Right renal pelvis (tissue), 4 donors: ENCODE measurements around the gene GSTA4. TPM values are rescaled to one million over a fixed set of nuclear protein-coding genes. Genes with fewer than 3 reads are reported as not detected.
A peak's percentile ranks its signal among the peaks of the same experiment; 100 is the strongest.

Source experiments
- DNase-seq, 4 donors: peaks; one replicate each; pipeline ENCODE4 v3.0.0-alpha.2; 2013; ENCODE audit warnings: low read depth in 4 of 4, low spot score in 3 of 4, missing footprints in 1 of 4
- polyA plus RNA-seq, 4 donors: library from polyadenylated mRNA; unstranded; fragments of 120-200 nt; gene quantifications; one replicate each; pipeline ENCODE4 v1.2.1, GENCODE V29; 2013; ENCODE audit not compliant: insufficient read length in 4 of 4

Gene GSTA4, protein sequence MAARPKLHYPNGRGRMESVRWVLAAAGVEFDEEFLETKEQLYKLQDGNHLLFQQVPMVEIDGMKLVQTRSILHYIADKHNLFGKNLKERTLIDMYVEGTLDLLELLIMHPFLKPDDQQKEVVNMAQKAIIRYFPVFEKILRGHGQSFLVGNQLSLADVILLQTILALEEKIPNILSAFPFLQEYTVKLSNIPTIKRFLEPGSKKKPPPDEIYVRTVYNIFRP
- 100 to 1,000 TPM; 103 to 130 (median 129) TPM for polyA plus RNA-seq

DNA sequence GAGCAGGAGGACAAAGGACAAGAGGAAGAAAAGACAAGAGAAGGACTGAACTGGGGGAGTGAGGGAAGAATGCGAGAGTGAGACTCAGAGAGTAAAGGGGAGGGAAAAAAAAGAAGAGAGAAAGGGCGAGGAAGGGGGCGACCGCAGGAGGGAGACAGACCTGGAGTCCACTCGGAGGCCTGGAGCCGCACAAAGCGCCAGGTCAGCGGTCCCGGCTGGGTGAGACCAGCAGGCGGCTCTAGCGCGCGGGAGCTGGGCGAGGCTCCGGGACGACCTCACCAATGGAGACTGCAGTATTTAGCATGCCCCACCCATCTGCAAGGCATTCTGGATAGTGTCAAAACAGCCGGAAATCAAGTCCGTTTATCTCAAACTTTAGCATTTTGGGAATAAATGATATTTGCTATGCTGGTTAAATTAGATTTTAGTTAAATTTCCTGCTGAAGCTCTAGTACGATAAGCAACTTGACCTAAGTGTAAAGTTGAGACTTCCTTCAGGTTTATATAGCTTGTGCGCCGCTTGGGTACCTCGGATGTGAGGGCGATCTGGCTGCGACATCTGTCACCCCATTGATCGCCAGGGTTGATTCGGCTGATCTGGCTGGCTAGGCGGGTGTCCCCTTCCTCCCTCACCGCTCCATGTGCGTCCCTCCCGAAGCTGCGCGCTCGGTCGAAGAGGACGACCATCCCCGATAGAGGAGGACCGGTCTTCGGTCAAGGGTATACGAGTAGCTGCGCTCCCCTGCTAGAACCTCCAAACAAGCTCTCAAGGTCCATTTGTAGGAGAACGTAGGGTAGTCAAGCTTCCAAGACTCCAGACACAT, at the start of gene GSTA4:
Gene GSTA4, minus strand, starts transcription at position 196 of the 824 bp plus-strand sequence. CDS start 1,041 bp downstream, outside the sequence.
- DNase-seq: peak; percentile 89 to 96 (median 94)

DNA sequence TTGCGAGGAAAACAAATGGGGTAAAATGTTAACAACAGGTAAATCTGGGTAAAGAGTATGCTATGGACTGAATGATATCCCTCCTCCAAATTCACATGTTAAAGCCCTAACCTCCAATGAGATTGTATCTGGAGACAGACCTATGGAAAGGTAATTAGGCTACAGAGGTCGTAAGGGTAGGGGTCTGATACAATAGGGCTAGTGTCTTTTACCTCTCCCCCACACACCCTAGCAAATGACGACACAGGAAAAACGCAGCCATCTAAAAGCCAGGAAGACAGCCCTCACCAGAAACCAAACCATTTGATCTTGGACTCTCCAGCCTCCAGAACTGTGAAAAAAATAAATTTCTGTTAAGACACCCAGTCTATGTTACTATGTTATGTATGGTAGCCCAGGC, 49.5 kb upstream of the GSTA4 start:
- no peak for DNase-seq

DNA sequence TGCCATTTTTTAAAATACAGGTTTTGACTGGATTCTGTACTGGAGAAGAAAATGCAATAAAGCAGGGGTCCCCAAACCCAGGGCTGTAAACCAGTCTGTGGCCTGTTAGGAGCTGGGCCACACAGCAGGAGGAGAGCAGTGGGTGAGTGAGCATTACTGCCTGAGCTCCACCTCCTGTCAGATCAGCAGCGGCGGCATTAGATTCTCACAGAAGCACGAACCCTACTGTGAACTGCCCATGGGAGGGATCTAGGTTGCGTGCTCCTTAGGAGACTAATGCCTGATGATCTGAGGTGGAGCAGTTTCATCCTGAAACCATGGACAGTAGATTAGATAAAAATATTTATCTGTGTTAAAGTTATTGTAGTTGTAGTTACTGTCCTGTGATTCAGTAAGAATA, 49.0 kb upstream of the GSTA4 start:
- no peak for DNase-seq

DNA sequence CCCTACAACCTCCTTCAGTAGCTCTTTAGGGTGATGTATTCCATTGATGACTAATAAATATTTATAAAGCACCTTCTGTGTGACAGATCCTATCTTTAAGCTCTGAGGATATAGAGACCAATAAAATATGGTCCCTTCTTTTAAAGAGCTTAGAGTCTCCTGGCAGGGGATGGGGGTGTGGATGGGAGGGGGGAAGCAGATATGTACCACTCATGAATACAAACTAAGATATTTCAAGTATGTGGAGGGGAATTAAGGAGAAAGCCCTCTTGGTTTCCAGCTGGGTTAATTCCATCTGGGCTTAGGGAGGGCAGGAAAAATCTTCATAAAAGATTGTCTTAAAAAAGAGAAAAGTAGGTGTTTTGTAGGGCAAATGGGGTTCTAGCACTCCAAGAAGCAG, 48.5 kb upstream of the GSTA4 start:
- no peak for DNase-seq

DNA sequence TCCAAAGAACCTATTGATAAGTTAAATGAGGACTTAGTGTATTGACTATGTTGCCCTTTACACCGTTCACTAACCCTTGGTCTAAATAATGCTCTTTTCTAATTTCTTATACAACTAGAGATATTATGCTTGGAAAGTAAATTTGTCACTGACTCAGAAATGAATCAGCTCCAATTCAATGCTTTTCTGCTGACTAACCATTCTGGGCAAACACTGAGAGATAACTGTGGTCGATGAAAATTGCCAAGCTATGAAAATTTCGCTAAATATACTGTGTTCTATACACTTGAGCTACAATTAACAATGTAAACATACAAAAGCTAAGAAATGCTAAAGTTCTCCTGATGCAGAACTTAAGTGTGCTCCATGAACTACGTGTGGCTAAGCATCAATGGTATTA, 47.0 kb upstream of the GSTA4 start:
- DNase-seq: no peak

DNA sequence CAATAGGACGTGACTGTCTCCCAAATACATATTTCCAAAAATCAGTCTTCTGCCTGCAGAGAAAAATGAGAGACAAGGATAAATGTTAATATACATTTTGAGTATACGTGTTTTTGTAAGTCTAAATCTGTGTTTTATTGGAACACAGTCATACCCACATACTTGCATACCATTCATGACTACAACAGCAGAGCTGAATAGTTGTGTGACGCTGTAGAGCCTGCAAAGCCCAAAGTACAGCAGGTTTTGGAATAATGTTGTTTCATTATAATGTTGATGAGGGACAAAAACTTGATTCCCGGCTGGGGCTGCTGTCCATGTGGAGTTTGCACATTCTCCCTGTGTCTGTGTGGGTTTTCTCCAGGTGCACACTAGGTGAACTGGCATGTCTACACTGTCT, 46.3 kb upstream of the GSTA4 start:
- no peak for DNase-seq

DNA sequence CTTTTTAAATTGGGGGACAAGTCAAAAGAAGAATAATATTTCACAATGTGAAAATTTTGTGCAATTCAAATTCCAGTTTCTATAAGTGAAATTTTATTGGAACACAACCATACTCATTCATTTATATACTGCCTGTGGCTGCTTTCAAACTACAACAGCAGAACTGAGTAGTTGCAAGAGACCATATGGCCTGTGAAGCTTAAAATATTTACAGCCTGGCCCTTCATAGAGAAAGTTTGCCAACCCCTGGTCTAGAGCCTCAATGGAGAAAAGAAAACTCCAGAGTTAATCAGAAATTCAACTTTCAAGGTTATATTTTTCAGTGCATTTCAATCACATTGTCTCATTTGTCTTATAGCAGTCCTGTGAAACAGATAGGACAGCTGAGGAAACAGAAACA, 43.5 kb upstream of the GSTA4 start:
- DNase-seq: no peak

DNA sequence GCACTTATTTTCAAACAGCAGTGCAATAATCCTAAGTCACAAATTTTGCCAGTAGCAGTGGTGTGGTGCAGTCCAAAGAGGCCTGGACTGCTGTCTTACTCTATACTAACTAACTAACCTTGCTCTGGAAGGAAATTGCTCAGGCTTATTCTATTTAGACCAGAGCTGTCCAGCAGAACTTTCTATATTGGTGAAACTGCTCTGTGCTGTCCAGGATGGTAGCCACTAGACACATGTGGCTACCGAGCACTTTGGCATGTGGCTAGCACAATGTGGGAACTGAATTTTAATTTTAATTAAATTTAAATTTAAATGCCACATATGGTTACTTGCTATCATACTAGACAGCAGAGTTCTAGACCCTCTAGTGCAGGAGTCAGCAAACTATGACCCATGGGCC, 43.1 kb upstream of the GSTA4 start:
- DNase-seq: no peak

DNA sequence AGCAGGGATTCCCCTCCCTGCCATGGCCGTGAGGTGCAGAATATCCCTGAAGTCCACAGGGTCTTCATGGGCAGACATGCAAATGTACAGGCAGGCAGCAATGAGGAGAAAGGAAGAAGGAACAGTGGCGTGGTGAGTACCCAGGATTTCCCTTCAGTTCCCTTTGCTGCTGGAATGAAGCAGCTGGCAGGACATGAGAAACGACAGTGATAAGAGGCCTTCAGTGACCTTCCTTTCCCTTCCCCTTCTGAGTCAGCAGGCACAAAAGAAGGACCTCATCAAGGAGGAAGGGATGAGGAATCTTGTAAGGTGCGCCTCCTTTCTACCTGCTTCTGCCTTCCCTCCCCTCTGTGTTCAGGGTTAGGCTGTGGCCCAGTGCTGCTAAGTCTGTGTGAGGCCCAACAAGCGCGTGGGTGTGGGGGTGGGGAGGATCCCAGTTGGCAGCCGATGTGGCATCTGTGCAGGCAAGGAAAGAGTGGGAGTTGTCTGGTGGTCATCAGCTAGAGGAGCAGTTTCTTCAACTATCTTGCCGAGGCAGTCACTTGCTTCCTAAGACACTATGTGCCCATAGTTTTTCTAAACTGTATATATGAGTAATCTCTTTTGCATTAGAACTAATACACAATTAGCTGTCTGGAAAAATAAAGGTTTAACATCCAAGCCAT, 40.6 kb upstream of the GSTA4 start:
- DNase-seq: no peak

DNA sequence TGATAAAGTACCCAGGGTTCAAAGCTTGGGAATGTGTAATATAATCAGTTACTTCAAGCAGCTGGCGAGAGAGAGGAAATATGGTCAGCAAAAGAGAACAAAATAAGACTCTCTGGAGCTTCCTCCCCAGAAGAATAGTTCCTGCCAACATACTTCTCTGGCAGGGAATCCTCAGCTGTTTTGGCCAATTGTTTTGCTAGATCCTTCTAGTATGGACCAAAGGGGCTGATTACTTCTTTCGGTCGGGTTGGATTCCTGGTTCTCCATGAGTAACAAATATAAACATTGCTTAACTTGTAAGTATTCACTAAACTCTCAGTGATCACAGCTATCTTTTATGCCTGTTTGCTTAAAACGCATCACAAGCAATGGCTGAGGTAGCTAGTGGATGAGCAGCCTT, 38.7 kb upstream of the GSTA4 start:
- DNase-seq: no peak

DNA sequence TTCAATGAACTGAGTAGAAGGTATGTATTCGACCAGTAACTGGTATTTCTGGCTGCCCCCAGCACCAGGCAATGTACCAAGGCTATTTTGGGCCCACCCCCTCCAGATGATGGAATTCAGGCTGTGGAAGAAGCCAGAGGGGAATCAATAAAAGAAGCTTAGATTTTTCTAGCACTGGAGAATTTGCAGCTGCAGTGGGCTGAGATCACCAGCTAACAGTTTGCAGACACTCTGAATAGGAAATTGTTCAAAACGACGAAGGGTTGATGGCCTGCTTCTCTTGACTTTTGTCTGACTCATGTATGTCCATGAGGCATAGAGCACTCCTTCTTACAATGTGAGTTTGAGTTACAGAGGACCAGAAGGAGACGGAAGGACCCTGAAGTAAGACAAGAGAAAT, 37.8 kb upstream of the GSTA4 start:
- DNase-seq: no peak

DNA sequence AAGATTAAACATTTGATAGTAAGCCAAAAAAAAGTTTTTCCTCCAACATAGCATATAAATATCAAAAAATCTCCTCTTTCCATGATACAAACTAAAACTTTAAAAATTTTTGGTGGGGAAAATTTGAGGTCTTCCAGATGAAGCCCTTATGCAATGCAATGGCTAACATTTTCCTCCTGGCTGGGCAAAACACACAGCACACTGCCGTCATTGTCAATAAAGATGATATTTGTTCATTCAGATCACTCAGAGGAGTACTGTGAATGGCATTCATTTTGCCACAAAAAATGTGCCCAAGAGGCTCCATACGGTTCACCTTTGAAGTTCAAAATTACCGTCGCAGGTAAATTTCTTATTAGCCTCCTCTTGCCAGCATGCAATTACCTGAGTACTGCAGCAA, 36.2 kb upstream of the GSTA4 start:
- no peak for DNase-seq

DNA sequence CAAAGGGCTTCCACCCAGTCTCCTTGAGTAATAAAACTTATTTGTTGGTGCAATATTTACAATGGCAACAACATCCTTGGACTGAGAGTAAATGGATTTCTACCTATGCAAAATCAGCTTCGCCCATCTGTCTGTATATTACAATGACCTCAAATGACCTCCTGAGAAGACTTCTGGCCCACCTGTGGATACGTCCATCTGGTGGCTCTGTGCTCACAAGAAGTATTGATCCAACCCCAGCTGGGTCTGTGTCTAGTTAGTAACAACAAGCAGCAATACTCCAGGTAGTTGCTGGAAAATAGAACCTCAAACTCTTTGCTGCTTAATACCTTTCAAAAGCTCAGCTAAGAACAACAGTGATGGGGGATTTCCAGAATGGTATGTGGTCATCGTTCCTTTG, 34.7 kb upstream of the GSTA4 start:
- no peak for DNase-seq

DNA sequence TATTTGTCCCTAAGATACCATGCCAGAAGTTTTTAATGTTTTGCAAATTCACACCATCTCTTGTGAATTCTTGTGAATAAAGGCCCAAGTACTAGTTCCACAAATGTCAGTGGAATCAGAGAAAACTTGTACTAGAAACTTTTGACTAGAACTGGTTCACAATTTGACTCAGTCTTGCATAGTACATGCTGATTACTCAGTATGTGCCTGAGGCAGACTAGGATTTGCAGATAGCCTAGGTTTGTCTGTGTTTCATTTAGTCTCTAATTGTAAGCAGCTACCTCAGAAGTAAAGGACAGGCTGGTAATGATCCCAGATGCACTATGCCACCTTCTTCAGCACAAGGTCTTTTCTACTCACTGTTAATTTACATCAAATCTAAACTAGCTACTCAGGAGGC, 34.2 kb upstream of the GSTA4 start:
- no peak for DNase-seq

DNA sequence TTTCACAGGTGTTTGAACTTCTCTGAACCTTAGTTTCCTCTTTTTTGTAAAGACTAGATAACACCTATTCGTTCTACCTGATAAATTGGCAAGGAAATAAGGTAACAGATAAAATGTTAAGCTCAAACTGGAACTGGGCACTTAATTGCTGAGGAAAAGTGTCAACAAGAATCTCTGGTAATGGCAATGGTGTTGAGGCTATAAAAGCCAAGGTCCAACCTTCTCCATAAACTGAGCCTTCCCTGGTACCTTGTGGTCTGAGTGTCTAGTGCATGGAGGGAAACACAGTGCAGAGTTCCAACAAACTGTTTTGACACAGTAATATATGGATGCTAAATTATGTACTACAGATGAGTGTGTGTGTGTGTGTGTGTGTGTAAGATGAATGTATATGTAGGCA, 33.4 kb upstream of the GSTA4 start:
- no peak for DNase-seq

DNA sequence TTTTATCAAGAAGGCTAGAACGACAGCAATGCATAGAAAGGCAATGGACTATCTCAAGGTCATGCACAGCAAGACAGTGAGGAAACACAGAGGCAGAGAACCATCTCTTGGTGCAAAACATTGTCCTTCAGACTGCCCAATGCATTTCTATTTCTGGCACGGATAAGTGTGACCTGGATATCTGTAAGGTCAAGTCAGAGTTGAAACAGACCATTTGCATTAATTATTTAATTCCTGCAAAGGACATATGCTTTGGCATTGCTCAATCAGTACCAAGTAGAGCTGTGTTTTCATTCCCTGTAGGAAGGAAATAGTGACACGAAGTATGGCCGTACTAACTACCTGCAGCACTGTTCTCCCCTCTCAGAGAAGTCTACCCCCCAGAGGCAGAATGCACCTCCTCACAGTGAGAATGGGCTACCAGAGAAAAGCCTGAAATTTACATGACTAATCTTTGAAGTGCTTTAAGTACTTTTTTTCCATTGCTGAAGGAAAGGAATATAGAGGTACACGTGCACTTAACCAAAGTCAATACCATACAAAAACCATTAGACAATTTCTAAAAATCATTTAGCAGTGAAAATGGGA, 32.1 kb upstream of the GSTA4 start:
- no peak for DNase-seq

DNA sequence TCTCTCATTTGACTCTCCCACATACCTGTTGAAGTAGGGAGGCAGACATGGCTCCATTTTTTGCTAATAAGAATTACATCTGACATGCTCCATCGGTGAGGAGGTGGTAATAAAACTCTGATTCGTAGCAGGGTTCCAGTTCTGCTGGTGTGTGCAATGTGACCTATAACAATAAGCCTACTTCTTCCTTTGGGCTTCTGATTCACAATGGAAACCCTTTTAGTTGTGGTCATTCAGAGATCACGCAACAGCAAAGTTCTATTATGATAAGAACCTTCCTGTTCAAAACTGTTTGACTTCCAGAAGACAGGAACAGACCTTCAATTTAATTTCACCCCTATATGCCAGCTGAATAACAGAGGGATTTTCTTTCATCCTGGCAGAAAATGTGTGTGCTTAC, 31.4 kb upstream of the GSTA4 start:
- DNase-seq: no peak

DNA sequence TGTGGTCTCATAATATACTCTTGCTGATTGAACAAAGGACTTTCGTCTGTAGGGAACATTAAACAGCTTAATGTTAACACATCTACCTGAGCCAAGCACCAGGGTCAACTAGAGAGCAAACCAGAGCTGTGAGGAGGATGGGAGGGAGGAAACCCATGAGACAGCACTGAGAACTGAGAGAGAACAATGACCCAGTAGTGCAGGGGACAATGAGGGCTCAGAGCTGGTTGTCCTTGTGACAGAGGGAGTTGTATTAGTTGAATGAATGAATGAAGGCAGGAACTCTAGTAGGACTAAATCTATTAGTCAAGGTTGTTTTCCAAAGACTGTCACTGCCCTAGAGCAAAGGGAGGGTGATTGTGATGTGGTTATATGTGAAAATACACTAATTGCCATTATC, 28.2 kb upstream of the GSTA4 start:
- DNase-seq: no peak

DNA sequence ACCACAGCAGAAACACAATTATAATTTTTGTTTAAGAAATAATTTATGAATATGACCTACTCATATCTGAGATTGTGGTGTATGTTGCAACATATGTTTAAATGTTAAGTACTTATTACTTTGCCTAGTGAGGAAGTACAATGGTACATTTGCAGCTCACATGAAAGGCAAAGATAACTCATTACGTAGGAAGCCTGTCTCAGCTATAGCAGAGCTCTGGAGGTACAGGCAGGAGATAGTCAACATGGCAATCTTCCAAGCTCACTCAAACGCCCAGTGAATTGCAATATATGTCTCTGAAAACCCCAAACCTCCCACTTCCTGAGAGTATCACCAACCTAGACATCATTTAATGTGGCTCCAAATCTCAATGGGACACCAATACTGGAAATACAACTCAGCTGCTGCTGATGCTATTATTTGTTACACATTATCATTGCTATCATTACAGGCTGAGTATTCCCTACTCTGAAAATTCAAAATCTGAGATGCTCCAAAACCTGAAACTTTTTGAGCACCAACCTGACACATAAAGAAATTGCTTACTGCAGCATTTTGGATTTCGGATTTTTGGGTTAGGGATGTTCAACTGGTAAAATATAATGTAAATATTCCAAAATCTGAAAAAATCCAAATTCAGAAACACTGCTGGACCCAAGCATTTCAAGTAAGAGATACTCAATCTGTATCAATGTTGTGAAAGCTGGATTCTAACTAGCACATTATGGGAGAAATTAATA, 25.1 kb upstream of the GSTA4 start:
- no peak for DNase-seq

DNA sequence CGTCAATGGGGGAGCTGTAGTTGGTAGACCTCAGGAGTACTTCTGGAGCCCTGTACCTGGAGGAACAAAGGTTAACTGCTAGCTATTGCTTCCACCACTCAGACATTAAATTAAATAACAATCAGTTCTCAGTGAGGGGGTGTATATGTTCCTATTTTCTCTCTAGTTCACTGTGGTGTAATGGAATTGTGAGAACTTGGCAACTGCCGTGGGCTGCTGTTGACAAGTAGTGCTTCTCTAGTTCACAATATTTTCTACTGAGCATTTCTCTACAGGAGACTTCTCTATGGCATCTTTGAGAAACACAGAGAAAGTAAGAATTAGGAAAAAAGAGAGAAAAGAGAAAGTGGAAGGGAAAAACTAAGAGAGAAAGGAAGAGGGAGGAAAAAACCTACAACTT, 23.4 kb upstream of the GSTA4 start:
- no peak for DNase-seq

DNA sequence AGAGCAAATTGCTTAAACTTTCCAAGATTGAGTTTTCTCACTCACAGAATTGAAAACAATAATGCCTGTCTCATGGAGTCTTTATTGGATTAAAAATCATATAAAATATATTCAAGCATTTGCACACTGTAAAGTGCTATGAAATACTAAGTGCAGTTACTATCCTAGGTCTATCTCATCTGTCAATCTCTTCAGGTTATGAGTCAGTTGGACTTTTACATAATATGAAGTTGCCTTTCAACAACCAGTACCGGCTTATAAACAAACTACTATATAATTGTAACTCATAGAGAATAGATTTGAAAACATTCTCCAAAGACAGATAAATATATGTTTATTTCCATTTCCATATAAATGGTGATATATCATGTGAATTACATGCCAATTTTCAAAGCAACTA, 20.4 kb upstream of the GSTA4 start:
- no peak for DNase-seq
